Vagina (tissue), 2 donors: ENCODE measurements around the gene NSMCE1.

ENCODE experiments used
- CTCF ChIP-seq, 3 experiments: fragments of 450-650 bp in 2 of 3; fragments of 200-600 bp in 1 of 3; sonication (generic) in 1 of 3; IDR thresholded peaks; one replicate each; pipeline ENCODE4 v1.5.1; 2017 to 2019; ENCODE audit warnings: antibody characterized with exemption in 3 of 3, mild to moderate bottlenecking in 2 of 3, moderate library complexity in 2 of 3
- POLR2A ChIP-seq, 2 donors: fragments of 450-650 bp; IDR thresholded peaks; one replicate each; pipeline ENCODE4 v1.6.1; 2017; ENCODE audit warnings: antibody characterized with exemption in 2 of 2, mild to moderate bottlenecking in 2 of 2, moderate library complexity in 2 of 2

GRCh38 chr16:27246439-27246838 lies 22.1 kb downstream of the NSMCE1 start:
- no peak for TF ChIP-seq CTCF (IDR thresholded peaks at IDR 0.05)
- TF ChIP-seq POLR2A (IDR thresholded peaks at IDR 0.05), result no peak
